ENCODE results near the gene RRAGB.
"Not testable (repeated sequence)": the region's sequence is repeated elsewhere in the genome, so short reads cannot be mapped to it uniquely, and the experiment has no call there.

Gene RRAGB

GRCh38 chrX:55758033-55758432 lies 40.5 kb downstream of the RRAGB start:
- Histone ChIP-seq H3K27ac (no peak overlapping the region), H3K27me3 (peaks cover 93% of the 10 kb centered on the region), H3K9me3 (no peaks in the 10 kb centered on the region), H3K4me2 (no peak overlapping the region), H4K20me1 (no peaks in the 10 kb centered on the region), H3K9ac (no peak overlapping the region), H3K36me3 (no peaks in the 10 kb centered on the region), H3K4me1 (no peaks in the 10 kb centered on the region), H3K4me3 (no peak overlapping the region)
- no peak for TF ChIP-seq Cebpa-rat (IDR thresholded peaks at IDR 0.05)

- H3K4me1 ChIP-seq, result no peaks in the 10 kb centered on the region
- no peak overlapping the region for H3K4me2 ChIP-seq
- no peak overlapping the region for H3K4me3 ChIP-seq
- no peak overlapping the region for H3K27ac ChIP-seq
- no peaks in the 10 kb centered on the region for H4K20me1 ChIP-seq
- no peaks in the 10 kb centered on the region for H3K36me3 ChIP-seq
- H3K27me3 ChIP-seq, result peaks cover 82% of the 10 kb centered on the region
- no peaks in the 10 kb centered on the region for H3K9me3 ChIP-seq
- no peak overlapping the region for H3K9ac ChIP-seq
- TF ChIP-seq Cebpa-rat (IDR thresholded peaks at IDR 0.05), result no peak
Measured at GRCh38 chrX:55759478-55759877, 41.9 kb downstream of the RRAGB start.

GRCh38 chrX:55767100-55767499 lies 49.6 kb downstream of the RRAGB start:
- Histone ChIP-seq H3K36me3 (no peaks in the 10 kb centered on the region), H3K4me2 (no peak overlapping the region), H4K20me1 (no peaks in the 10 kb centered on the region), H3K27me3 (peaks cover 10% of the 10 kb centered on the region; the same call in 1 of the 2 replicates), H3K4me3 (no peak overlapping the region), H3K9ac (no peak overlapping the region), H3K4me1 (no peaks in the 10 kb centered on the region), H3K9me3 (peaks cover 10% of the 10 kb centered on the region), H3K27ac (no peak overlapping the region)
- no peak for TF ChIP-seq Cebpa-rat (IDR thresholded peaks at IDR 0.05)

GRCh38 chrX:55774419-55774818 lies 56.9 kb downstream of the RRAGB start:
- H3K36me3 ChIP-seq, H3K4me3 ChIP-seq, H3K4me2 ChIP-seq, H3K4me1 ChIP-seq, H3K9ac ChIP-seq, H3K9me3 ChIP-seq, H4K20me1 ChIP-seq, H3K27ac ChIP-seq: not testable (repeated sequence)
- peaks cover 35% of the 10 kb centered on the region for H3K27me3 ChIP-seq

GRCh38 chrX:55777596-55777995 lies 60.0 kb downstream of the RRAGB start:
- no peaks in the 10 kb centered on the region for H4K20me1 ChIP-seq
- no peak overlapping the region for H3K27ac ChIP-seq
- no peaks in the 10 kb centered on the region for H3K36me3 ChIP-seq
- TF ChIP-seq Cebpa-rat (IDR thresholded peaks at IDR 0.05), result no peak
- no peak overlapping the region for H3K4me2 ChIP-seq
- no peaks in the 10 kb centered on the region for H3K4me1 ChIP-seq
- H3K4me3 ChIP-seq, result no peak overlapping the region
- no peaks in the 10 kb centered on the region for H3K9me3 ChIP-seq
- H3K9ac ChIP-seq, result no peak overlapping the region
- H3K27me3 ChIP-seq, result peaks cover 37% of the 10 kb centered on the region

GRCh38 chrX:55778322-55778721 lies 60.8 kb downstream of the RRAGB start:
- H3K27me3 ChIP-seq, result peaks cover 44% of the 10 kb centered on the region
- H3K9me3 ChIP-seq, result no peaks in the 10 kb centered on the region
- H3K4me1 ChIP-seq, result no peaks in the 10 kb centered on the region
- no peak overlapping the region for H3K4me2 ChIP-seq
- no peaks in the 10 kb centered on the region for H3K36me3 ChIP-seq
- no peak overlapping the region for H3K9ac ChIP-seq
- no peak for TF ChIP-seq Cebpa-rat (IDR thresholded peaks at IDR 0.05)
- no peak overlapping the region for H3K27ac ChIP-seq
- H3K4me3 ChIP-seq, result no peak overlapping the region
- no peaks in the 10 kb centered on the region for H4K20me1 ChIP-seq

GRCh38 chrX:55783723-55784122 lies 66.2 kb downstream of the RRAGB start:
- Histone ChIP-seq H3K27ac (no peak overlapping the region), H3K4me3 (no peak overlapping the region), H3K9me3 (no peaks in the 10 kb centered on the region), H4K20me1 (no peaks in the 10 kb centered on the region), H3K27me3 (peaks cover 30% of the 10 kb centered on the region), H3K4me2 (no peak overlapping the region), H3K9ac (no peak overlapping the region), H3K4me1 (no peaks in the 10 kb centered on the region), H3K36me3 (no peaks in the 10 kb centered on the region)
- TF ChIP-seq Cebpa-rat (IDR thresholded peaks at IDR 0.05), result no peak

GRCh38 chrX:55787063-55787462 lies 69.5 kb downstream of the RRAGB start:
- Histone ChIP-seq H3K4me3 (no peak overlapping the region), H3K9ac (no peak overlapping the region), H4K20me1 (no peaks in the 10 kb centered on the region), H3K4me1 (no peaks in the 10 kb centered on the region), H3K36me3 (no peaks in the 10 kb centered on the region), H3K9me3 (no peaks in the 10 kb centered on the region), H3K27me3 (peaks cover 53% of the 10 kb centered on the region), H3K27ac (no peak overlapping the region), H3K4me2 (no peak overlapping the region)
- no peak for TF ChIP-seq Cebpa-rat (IDR thresholded peaks at IDR 0.05)

- Histone ChIP-seq H4K20me1 (no peaks in the 10 kb centered on the region), H3K36me3 (no peaks in the 10 kb centered on the region), H3K4me2 (no peak overlapping the region), H3K27ac (no peak overlapping the region), H3K4me1 (no peaks in the 10 kb centered on the region), H3K4me3 (no peak overlapping the region), H3K27me3 (peaks cover 56% of the 10 kb centered on the region), H3K9ac (no peak overlapping the region), H3K9me3 (no peaks in the 10 kb centered on the region)
- no peak for TF ChIP-seq Cebpa-rat (IDR thresholded peaks at IDR 0.05)
Measured at GRCh38 chrX:55787727-55788126, 70.2 kb downstream of the RRAGB start.

GRCh38 chrX:55794405-55794804 lies 76.9 kb downstream of the RRAGB start:
- H3K4me1 ChIP-seq, result no peaks in the 10 kb centered on the region
- no peak overlapping the region for H3K27ac ChIP-seq
- H3K36me3 ChIP-seq, result no peaks in the 10 kb centered on the region
- H4K20me1 ChIP-seq, result no peaks in the 10 kb centered on the region
- peaks cover 72% of the 10 kb centered on the region for H3K27me3 ChIP-seq
- H3K9ac ChIP-seq, result no peak overlapping the region
- no peak overlapping the region for H3K4me2 ChIP-seq
- no peak overlapping the region for H3K4me3 ChIP-seq
- H3K9me3 ChIP-seq, result no peaks in the 10 kb centered on the region
- TF ChIP-seq Cebpa-rat (IDR thresholded peaks at IDR 0.05), result no peak

GRCh38 chrX:55796496-55796895 lies 78.9 kb downstream of the RRAGB start:
- no peak overlapping the region for H3K4me2 ChIP-seq
- no peaks in the 10 kb centered on the region for H4K20me1 ChIP-seq
- H3K9me3 ChIP-seq, result no peaks in the 10 kb centered on the region
- TF ChIP-seq Cebpa-rat (IDR thresholded peaks at IDR 0.05), result no peak
- H3K4me3 ChIP-seq, result no peak overlapping the region
- no peak overlapping the region for H3K27ac ChIP-seq
- no peaks in the 10 kb centered on the region for H3K4me1 ChIP-seq
- peaks cover 71% of the 10 kb centered on the region for H3K27me3 ChIP-seq
- H3K36me3 ChIP-seq, result no peaks in the 10 kb centered on the region
- H3K9ac ChIP-seq, result no peak overlapping the region

Measured in BLaER1 (cell line).